Adrenal gland (tissue), 19 donors: ENCODE results near the gene PTCD2. TPM values are rescaled to one million over a fixed set of nuclear protein-coding genes. Genes with fewer than 3 reads are reported as not detected.

ENCODE experiments used
- DNase-seq, 7 donors: peaks; one replicate each; pipeline ENCODE4 v3.0.0-alpha.2; 2019 to 2020
- H3K27ac ChIP-seq, 5 donors: fragments of 200-600 bp; sonication (generic) in 4 of 5; 1 replicate in 3 of 5; 2 replicates in 2 of 5; pipeline versions ENCODE4 v1.5.1 to v1.8.0; 2016 to 2020; ENCODE audit warnings: mild to moderate bottlenecking in 1 of 5
- H3K27me3 ChIP-seq: fragments of 200-600 bp; 2 replicates; pipeline ENCODE4 v1.8.0; 2021
- H3K36me3 ChIP-seq, 2 donors: fragments of 200-600 bp; replicated peaks in 1 of 2; 1 replicate in 1 of 2; 2 replicates in 1 of 2; pipeline versions ENCODE4 v1.5.1 to v1.8.0; 2018 to 2022
- H3K4me1 ChIP-seq, 2 donors: fragments of 200-600 bp; replicated peaks in 1 of 2; 1 replicate in 1 of 2; 2 replicates in 1 of 2; pipeline versions ENCODE4 v1.5.1 to v1.8.0; 2018 to 2021
- H3K4me3 ChIP-seq, 4 donors: fragments of 200-600 bp; sonication (generic) in 3 of 4; one replicate each; pipeline ENCODE4 v1.5.1; 2016 to 2018
- H3K9me3 ChIP-seq, 3 donors: fragments of 200-600 bp; sonication (generic) in 1 of 3; replicated peaks in 1 of 3; 1 replicate in 2 of 3; 2 replicates in 1 of 3; pipeline versions ENCODE4 v1.5.1 to v1.8.0; 2016 to 2021
- CTCF ChIP-seq, 6 experiments: fragments of 450-650 bp in 4 of 6; fragments of 200-600 bp in 2 of 6; sonication (generic) in 1 of 6; IDR thresholded peaks; 1 replicate in 5 of 6; 2 replicates in 1 of 6; pipeline versions ENCODE4 v1.5.1 to v1.8.0; 2016 to 2021; ENCODE audit warnings: antibody characterized with exemption in 6 of 6, mild to moderate bottlenecking in 2 of 6, moderate library complexity in 1 of 6
- POLR2A ChIP-seq, 2 donors: fragments of 450-650 bp; IDR thresholded peaks; one replicate each; pipeline ENCODE4 v1.6.1; 2017; ENCODE audit warnings: antibody characterized with exemption in 2 of 2, mild to moderate bottlenecking in 2 of 2, moderate library complexity in 1 of 2
- WGBS, 4 donors: extraction: QIAGEN DNeasy Blood & Tissue Kit in 2 of 4; methylation state at CpG; one replicate each; pipeline versions ENCODE4 v1.1.5 to v1.1.7; 2013 to 2017; 5-methylcytosine and 5-hydroxymethylcytosine counted together
- intact Hi-C, 2 donors: fragments of 100-400 bp; cut with DNase I; formaldehyde crosslinking; loops; one replicate each; pipeline versions ENCODE4 v1.14.1 to v1.15.0; 2022 to 2023
- long read RNA-seq, 10 donors: library from polyadenylated mRNA in 3 of 10; unstranded in 2 of 10; stranded (forward) in 1 of 10; transcript quantifications; one replicate each; pipeline ENCODE4 v2.0.0 and lab custom pipeline, GENCODE V29; 2021 to 2026
- polyA plus RNA-seq, 3 donors: library from polyadenylated mRNA; stranded (reverse); fragments of 200-250 nt in 2 of 3; fragments of 350-450 nt in 1 of 3; fragmentation: Illumina TruSeq in 1 of 3; extraction: RNeasy Lipid Tissue Mini Kit (QIAGEN cat#74804) in 1 of 3; gene quantifications; one replicate each; pipeline ENCODE4 v1.2.3, GENCODE V29; 2013 to 2014
- total RNA-seq, 9 donors: library from RNA; depleted of rRNA in 4 of 9; stranded (reverse); fragments of >200 nt in 4 of 9; fragments of 120-200 nt in 1 of 9; fragmentation: NEBNext Ultra II Directional in 1 of 9; extraction: Animal tissue kit (Norgen Biotek cat#: 25700) in 1 of 9; gene quantifications; one replicate each; pipeline versions ENCODE4 v1.1.0 to v1.2.4, GENCODE V29; 2013 to 2023
- donor health status: healthy with polysubstance abuse.
- donor health status: Bipolar disorder and iron deficiency.
- donor health status: DM: yes; HTN: yes; CAD: no.
- donor health status: DM: no; HTN: no; CAD: no.
- donor health status: DM: no; HTN: no; CAD: no.
- donor health status: DM: yes; HTN: yes; CAD: no.

Gene PTCD2
- total RNA-seq: 10 to 100 TPM; 11.9 to 20.6 (median 14.8) TPM
- polyA plus RNA-seq: 10 to 100 TPM in 1 of 3 donors, 1 to 10 TPM in 2; 1.7 to 18.0 (median 3.2) TPM
- long read RNA-seq, donor 1, full-length matches to known transcripts: 8 of 8 reads
- long read RNA-seq, donor 1, partial matches to known transcripts: 0 of 8 reads
- long read RNA-seq, donor 1, other reads (novel, unspliced or antisense): 0 of 8 reads
- long read RNA-seq, donor 2, full-length matches to known transcripts: 6 of 6 reads
- long read RNA-seq, donor 2, partial matches to known transcripts: 0 of 6 reads
- long read RNA-seq, donor 2, other reads (novel, unspliced or antisense): 0 of 6 reads
- long read RNA-seq, donor 3, full-length matches to known transcripts: 4 of 4 reads
- long read RNA-seq, donor 3, partial matches to known transcripts: 0 of 4 reads
- long read RNA-seq, donor 3, other reads (novel, unspliced or antisense): 0 of 4 reads
- long read RNA-seq, donor 4, full-length matches to known transcripts: 8 of 11 reads
- long read RNA-seq, donor 4, partial matches to known transcripts: 0 of 11 reads
- long read RNA-seq, donor 4, other reads (novel, unspliced or antisense): 3 of 11 reads
- long read RNA-seq, donor 5, full-length matches to known transcripts: 18 of 22 reads
- long read RNA-seq, donor 5, partial matches to known transcripts: 1 of 22 reads
- long read RNA-seq, donor 5, other reads (novel, unspliced or antisense): 3 of 22 reads
- long read RNA-seq, donor 6, full-length matches to known transcripts: 7 of 7 reads
- long read RNA-seq, donor 6, partial matches to known transcripts: 0 of 7 reads
- long read RNA-seq, donor 6, other reads (novel, unspliced or antisense): 0 of 7 reads
- long read RNA-seq, donor 7, full-length matches to known transcripts: 1 of 1 reads
- long read RNA-seq, donor 7, partial matches to known transcripts: 0 of 1 reads
- long read RNA-seq, donor 7, other reads (novel, unspliced or antisense): 0 of 1 reads
- long read RNA-seq, donor 8, full-length matches to known transcripts: 3 of 3 reads
- long read RNA-seq, donor 8, partial matches to known transcripts: 0 of 3 reads
- long read RNA-seq, donor 8, other reads (novel, unspliced or antisense): 0 of 3 reads
- long read RNA-seq, donor 9, full-length matches to known transcripts: 5 of 5 reads
- long read RNA-seq, donor 9, partial matches to known transcripts: 0 of 5 reads
- long read RNA-seq, donor 9, other reads (novel, unspliced or antisense): 0 of 5 reads
- long read RNA-seq, donor 10, full-length matches to known transcripts: 1 of 1 reads
- long read RNA-seq, donor 10, partial matches to known transcripts: 0 of 1 reads
- long read RNA-seq, donor 10, other reads (novel, unspliced or antisense): 0 of 1 reads

- DNase-seq: peak; percentile 95 to 99 (median 98)
- TF ChIP-seq CTCF (IDR thresholded peaks at IDR 0.05) (peak in 1 of 6 experiments; percentile 11), POLR2A (IDR thresholded peaks at IDR 0.05) (peak; percentile 28 to 76)
- peak within 1 kb of the TSS in 4 of 5 donors; percentile 7 to 74 (median 52) for H3K27ac ChIP-seq
- no peaks in the 10 kb centered on the region for H3K9me3 ChIP-seq
- intact Hi-C loops: loop anchor here in 1 of 2 donors (10.0 kb wide), 1 partner anchor 535 kb away; no protein-coding TSS in a partner anchor
- 0 to 1% (median 0%) methylated on average over 18 to 40 of the region's 40 CpGs for WGBS, 4 donors
- H3K4me3 ChIP-seq: peak within 1 kb of the TSS in 3 of 4 donors; percentile 55 to 67 (median 67)
- H3K36me3 ChIP-seq: peaks cover 0 to 14% of the 10 kb centered on the region in 2 donors
- peaks cover 14 to 19% of the 10 kb centered on the region in 2 donors for H3K4me1 ChIP-seq
- H3K27me3 ChIP-seq: no peaks in the 10 kb centered on the region
Observed at GRCh38 chr5:72319976-72320752, at the start of gene PTCD2, which contains the start of gene MRPS27. TSS of gene PTCD2 (plus strand) at chr5:72320373. CDS start at chr5:72320383, 10 bp downstream. TSS of gene MRPS27 (minus strand) at chr5:72320240. CDS start at chr5:72320221, 19 bp downstream.

- H3K36me3 ChIP-seq: no peaks in the 10 kb centered on the region
- peaks cover 7 to 19% of the 10 kb centered on the region in 2 donors for H3K4me1 ChIP-seq
- intact Hi-C loops: no loop called here
- H3K27me3 ChIP-seq: no peaks in the 10 kb centered on the region
- no peak overlapping the region for H3K4me3 ChIP-seq
- DNase-seq: no peak
- TF ChIP-seq POLR2A (IDR thresholded peaks at IDR 0.05) (no peak), CTCF (IDR thresholded peaks at IDR 0.05) (no peak)
- H3K27ac ChIP-seq: no peak overlapping the region
- WGBS, 4 donors: 81 to 90% (median 84%) methylated on average over 3 of the region's 3 CpGs
- peaks cover 0 to 5% (median 0%) of the 10 kb centered on the region in 3 donors for H3K9me3 ChIP-seq
Observed at GRCh38 chr5:72271702-72272101, 48.5 kb upstream of the PTCD2 start.

- WGBS, 4 donors: 73 to 79% (median 74%) methylated on average over 4 of the region's 4 CpGs
- Histone ChIP-seq H3K9me3 (peaks cover 0 to 5% (median 0%) of the 10 kb centered on the region in 3 donors), H3K4me1 (peaks cover 7 to 16% of the 10 kb centered on the region in 2 donors), H3K36me3 (no peaks in the 10 kb centered on the region), H3K27me3 (no peaks in the 10 kb centered on the region), H3K27ac (no peak overlapping the region), H3K4me3 (no peak overlapping the region)
- TF ChIP-seq CTCF (IDR thresholded peaks at IDR 0.05): no peak
- TF ChIP-seq POLR2A (IDR thresholded peaks at IDR 0.05): no peak
- DNase-seq: no peak
- intact Hi-C loops: no loop called here
Observed at GRCh38 chr5:72272398-72272797, 47.8 kb upstream of the PTCD2 start.
